Lung (tissue), 12 donors: ENCODE data around the gene CEP104. TPM values are rescaled to one million over a fixed set of nuclear protein-coding genes. Genes with fewer than 3 reads are reported as not detected.

Experiments used
- ATAC-seq: fragments of 200-7000 bp; cut with Tn5 transposase; one replicate; pipeline ENCODE4 v1.9.1; 2020; ENCODE audit warnings: moderate number of reproducible peaks; ENCODE audit not compliant: insufficient read depth, low FRiP score
- DNase-seq, 3 donors: peaks; one replicate each; pipeline ENCODE4 v3.0.0-alpha.2; 2013 to 2017
- H3K27ac ChIP-seq, 2 donors: one replicate each; pipeline ENCODE4 v1.5.1; 2013; ENCODE audit warnings: mild to moderate bottlenecking in 2 of 2, moderate library complexity in 2 of 2, control low read depth in 1 of 2, inconsistent platforms in 1 of 2, low read depth in 1 of 2, low read length in 1 of 2
- H3K27me3 ChIP-seq, 3 donors: one replicate each; pipeline ENCODE4 v1.5.1; 2013; ENCODE audit warnings: low read length in 2 of 3; ENCODE audit not compliant: control insufficient read depth in 3 of 3, insufficient read depth in 3 of 3
- H3K36me3 ChIP-seq, 4 donors: one replicate each; pipeline ENCODE4 v1.5.1; 2013; ENCODE audit warnings: low read length in 4 of 4, mild to moderate bottlenecking in 1 of 4, moderate library complexity in 1 of 4; ENCODE audit not compliant: control insufficient read depth in 4 of 4, insufficient read depth in 4 of 4
- H3K4me1 ChIP-seq, 5 donors: one replicate each; pipeline ENCODE4 v1.5.1; 2013; ENCODE audit warnings: low read length in 5 of 5, mild to moderate bottlenecking in 2 of 5, moderate library complexity in 1 of 5; ENCODE audit not compliant: control insufficient read depth in 5 of 5, insufficient read depth in 5 of 5
- H3K4me3 ChIP-seq: one replicate; pipeline ENCODE4 v1.5.1; 2013; ENCODE audit warnings: mild to moderate bottlenecking, control low read depth, moderate library complexity
- H3K9ac ChIP-seq, 2 donors: one replicate each; pipeline ENCODE4 v1.5.1; 2013; ENCODE audit warnings: low read length in 2 of 2, control low read depth in 1 of 2; ENCODE audit not compliant: insufficient read depth in 1 of 2
- H3K9me3 ChIP-seq, 4 donors: one replicate each; pipeline ENCODE4 v1.5.1; 2013; ENCODE audit warnings: low read length in 3 of 4, mild to moderate bottlenecking in 1 of 4, moderate library complexity in 1 of 4; ENCODE audit not compliant: control insufficient read depth in 4 of 4, insufficient read depth in 3 of 4
- CTCF ChIP-seq: IDR thresholded peaks from 2 replicates; pipeline ENCODE4 v1.5.1; 2012; ENCODE audit warnings: mild to moderate bottlenecking; ENCODE audit errors: control extremely low read depth, extremely low read depth
- WGBS, 2 donors: extraction: QIAGEN DNeasy Blood & Tissue Kit; methylation state at CpG; one replicate each; pipeline ENCODE4 v1.1.7; 2013; 5-methylcytosine and 5-hydroxymethylcytosine counted together
- polyA plus RNA-seq, 2 donors: library from polyadenylated mRNA; stranded (reverse); fragments of 200-250 nt; gene quantifications; one replicate each; pipeline ENCODE4 v1.2.1, GENCODE V29; 2013
- total RNA-seq, 2 donors: library from RNA; depleted of rRNA in 1 of 2; stranded (reverse); fragments of >200 nt in 1 of 2; gene quantifications; one replicate each; pipeline ENCODE4 v1.2.1, GENCODE V29; 2014 to 2021
- donor health status: control.
- donor health status: control.
- donor health status: Bipolar disorder and iron deficiency.
- donor health status: healthy.
- donor health status: DM: yes; HTN: yes; CAD: no.

CEP104 gene
- total and polyA plus RNA-seq, 4 donors = 8.9 to 56.5 (median 25.5) TPM

GRCh38 chr1:3850857-3851256, 6.2 kb downstream of the CEP104 start:
- Histone ChIP-seq H3K9ac (no peak overlapping the region), H3K27me3 (no peaks in the 10 kb centered on the region), H3K27ac (no peak overlapping the region), H3K4me1 (peaks cover 0 to 7% (median 6%) of the 10 kb centered on the region in 5 donors), H3K9me3 (peaks cover 0 to 2% (median 0%) of the 10 kb centered on the region in 4 donors), H3K36me3 (peaks cover 7 to 22% (median 14%) of the 10 kb centered on the region in 4 donors), H3K4me3 (no peak overlapping the region)
- ATAC-seq (no peak), DNase-seq (no peak)
- no peak for TF ChIP-seq CTCF
- 90 to 92% methylated on average over 12 of the region's 12 CpGs for WGBS, 2 donors

DNA sequence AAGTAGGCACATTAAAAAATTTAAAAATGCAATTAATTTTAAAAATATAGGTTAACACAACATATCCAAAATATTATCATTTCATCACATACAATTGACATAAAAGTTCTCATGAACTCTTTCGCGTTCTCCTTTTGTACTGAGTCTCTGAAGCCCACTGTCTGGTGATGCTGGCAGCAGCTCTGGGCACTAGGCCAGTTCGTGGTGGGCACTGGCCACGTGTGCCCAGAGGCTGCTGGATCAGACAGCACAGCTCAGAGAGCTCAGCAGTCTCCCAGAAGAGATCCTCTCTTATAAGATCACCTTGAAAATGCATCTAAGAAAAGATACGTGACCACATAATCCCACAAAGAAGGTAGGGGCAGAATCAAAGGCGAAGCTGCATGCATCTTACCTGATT, 9.9 kb downstream of the CEP104 start:
- Histone ChIP-seq H3K9ac (no peak overlapping the region), H3K4me3 (no peak overlapping the region), H3K27ac (no peak overlapping the region), H3K36me3 (peaks cover 8 to 37% (median 20%) of the 10 kb centered on the region in 4 donors), H3K4me1 (no peaks in the 10 kb centered on the region), H3K9me3 (peaks cover 0 to 2% (median 0%) of the 10 kb centered on the region in 4 donors), H3K27me3 (no peaks in the 10 kb centered on the region)
- TF ChIP-seq CTCF = no peak
- ATAC-seq (no peak), DNase-seq (no peak)
- WGBS, 2 donors = 80 to 89% methylated on average over 6 of the region's 6 CpGs

GRCh38 chr1:3846541-3846940, 10.5 kb downstream of the CEP104 start:
- Histone ChIP-seq H3K27ac (no peak overlapping the region), H3K27me3 (no peaks in the 10 kb centered on the region), H3K9ac (no peak overlapping the region), H3K9me3 (peaks cover 0 to 2% (median 0%) of the 10 kb centered on the region in 4 donors), H3K4me3 (no peak overlapping the region), H3K36me3 (peaks cover 8 to 35% (median 21%) of the 10 kb centered on the region in 4 donors), H3K4me1 (no peaks in the 10 kb centered on the region)
- ATAC-seq = no peak
- 90 to 99% methylated on average over 3 of the region's 3 CpGs for WGBS, 2 donors
- no peak for DNase-seq
- no peak for TF ChIP-seq CTCF

GRCh38 chr1:3842912-3843311, 14.1 kb downstream of the CEP104 start:
- Histone ChIP-seq H3K4me3 (no peak overlapping the region), H3K27me3 (no peaks in the 10 kb centered on the region), H3K9me3 (peaks cover 0 to 6% (median 0%) of the 10 kb centered on the region in 4 donors), H3K9ac (no peak overlapping the region), H3K36me3 (peaks cover 13 to 36% (median 27%) of the 10 kb centered on the region in 4 donors), H3K4me1 (no peaks in the 10 kb centered on the region), H3K27ac (no peak overlapping the region)
- no peak for ATAC-seq
- 55 to 76% methylated on average over 9 of the region's 9 CpGs for WGBS, 2 donors
- TF ChIP-seq CTCF = no peak
- DNase-seq = no peak
